ENCODE results near the gene DUSP18. TPM values are rescaled to one million over a fixed set of nuclear protein-coding genes. Genes with fewer than 3 reads are reported as not detected.
"Not testable (repeated sequence)": the region's sequence is repeated elsewhere in the genome, so short reads cannot be mapped to it uniquely, and the experiment has no call there.

Gene DUSP18
- total and polyA plus RNA-seq, 9 donors: 2.1 to 4.7 (median 3.2) TPM

DNA sequence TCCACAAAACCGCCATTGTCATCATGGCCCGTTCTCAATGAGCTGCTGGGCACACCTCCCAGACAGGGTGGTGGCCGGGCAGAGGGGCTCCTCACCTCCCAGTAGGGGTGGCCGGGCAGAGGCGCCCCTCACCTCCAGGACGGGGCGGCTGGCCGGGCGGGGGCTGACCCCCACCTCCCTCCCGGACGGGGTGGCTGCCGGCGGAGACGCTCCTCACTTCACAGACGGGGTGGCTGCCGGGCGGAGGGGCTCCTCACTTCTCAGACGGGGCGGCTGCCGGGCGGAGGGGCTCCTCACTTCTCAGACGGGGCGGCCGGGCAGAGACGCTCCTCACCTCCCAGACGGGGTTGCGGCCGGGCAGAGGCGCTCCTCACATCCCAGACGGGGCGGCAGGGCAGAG, 36.2 kb downstream of the DUSP18 start:
- H3K4me1 ChIP-seq (ENCODE audit: control insufficient read depth, insufficient read depth, low read length): peaks cover 19% of the 10 kb centered on the region
- not testable (repeated sequence) for DNase-seq; H3K27ac ChIP-seq (ENCODE audit: low read length); H3K27me3 ChIP-seq (ENCODE audit: control insufficient read depth, insufficient read depth, low read length); H3K9me3 ChIP-seq (replicated peaks; ENCODE audit: control insufficient read depth, low read depth, low read length); H3K4me3 ChIP-seq (ENCODE audit: low read length); H3K36me3 ChIP-seq (ENCODE audit: control insufficient read depth, insufficient read depth, low read length)
- WGBS (ENCODE audit: insufficient coverage): no CpG with 5 or more reads among the region's 31 CpGs

DNA sequence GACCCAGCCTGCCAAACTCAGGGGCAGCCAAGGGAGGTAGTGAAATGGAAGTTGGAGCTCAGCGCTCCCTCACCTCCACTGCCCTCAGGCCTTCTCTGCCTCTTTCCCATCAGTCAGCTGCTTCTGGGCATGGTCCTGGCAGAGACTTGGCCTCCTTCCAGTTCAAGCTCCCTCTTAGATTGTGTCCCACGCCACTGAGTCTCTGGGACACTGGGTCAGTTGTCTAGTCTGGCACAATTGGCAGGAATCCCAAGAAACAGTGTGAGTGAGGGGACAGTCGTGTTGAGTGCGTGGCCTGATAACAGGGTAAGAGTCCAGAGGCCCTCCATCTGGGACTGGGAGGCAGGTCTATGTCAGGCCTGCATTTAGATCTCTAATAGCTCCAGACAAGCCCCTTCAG, 39.2 kb downstream of the DUSP18 start:
- H3K4me1 ChIP-seq (ENCODE audit: control insufficient read depth, insufficient read depth, low read length): no peaks in the 10 kb centered on the region
- no peak overlapping the region for H3K4me3 ChIP-seq (ENCODE audit: low read length)
- WGBS (ENCODE audit: insufficient coverage): 33% methylated on average over 1 of the region's 4 CpGs
- H3K36me3 ChIP-seq (ENCODE audit: control insufficient read depth, insufficient read depth, low read length): no peaks in the 10 kb centered on the region
- DNase-seq: no peak
- no peaks in the 10 kb centered on the region for H3K9me3 ChIP-seq (replicated peaks; ENCODE audit: control insufficient read depth, low read depth, low read length)
- no peak overlapping the region for H3K27ac ChIP-seq (ENCODE audit: low read length)
- no peaks in the 10 kb centered on the region for H3K27me3 ChIP-seq (ENCODE audit: control insufficient read depth, insufficient read depth, low read length)

GRCh38 chr22:30627471-30627870, 40.2 kb downstream of the DUSP18 start:
- no peaks in the 10 kb centered on the region for H3K27me3 ChIP-seq (ENCODE audit: control insufficient read depth, insufficient read depth, low read length)
- H3K27ac ChIP-seq (ENCODE audit: low read length): no peak overlapping the region
- DNase-seq: no peak
- no peaks in the 10 kb centered on the region for H3K36me3 ChIP-seq (ENCODE audit: control insufficient read depth, insufficient read depth, low read length)
- H3K9me3 ChIP-seq (replicated peaks; ENCODE audit: control insufficient read depth, low read depth, low read length): no peaks in the 10 kb centered on the region
- no peak overlapping the region for H3K4me3 ChIP-seq (ENCODE audit: low read length)
- H3K4me1 ChIP-seq (ENCODE audit: control insufficient read depth, insufficient read depth, low read length): no peaks in the 10 kb centered on the region
- WGBS (ENCODE audit: insufficient coverage): 98% methylated on average over 5 of the region's 5 CpGs

- H3K4me3 ChIP-seq (ENCODE audit: low read length): no peak overlapping the region
- no peaks in the 10 kb centered on the region for H3K36me3 ChIP-seq (ENCODE audit: control insufficient read depth, insufficient read depth, low read length)
- 81% methylated on average over 5 of the region's 5 CpGs for WGBS (ENCODE audit: insufficient coverage)
- no peak for DNase-seq
- no peaks in the 10 kb centered on the region for H3K9me3 ChIP-seq (replicated peaks; ENCODE audit: control insufficient read depth, low read depth, low read length)
- no peaks in the 10 kb centered on the region for H3K4me1 ChIP-seq (ENCODE audit: control insufficient read depth, insufficient read depth, low read length)
- no peak overlapping the region for H3K27ac ChIP-seq (ENCODE audit: low read length)
- H3K27me3 ChIP-seq (ENCODE audit: control insufficient read depth, insufficient read depth, low read length): no peaks in the 10 kb centered on the region
Measured at GRCh38 chr22:30626413-30626812, 41.3 kb downstream of the DUSP18 start.

DNA sequence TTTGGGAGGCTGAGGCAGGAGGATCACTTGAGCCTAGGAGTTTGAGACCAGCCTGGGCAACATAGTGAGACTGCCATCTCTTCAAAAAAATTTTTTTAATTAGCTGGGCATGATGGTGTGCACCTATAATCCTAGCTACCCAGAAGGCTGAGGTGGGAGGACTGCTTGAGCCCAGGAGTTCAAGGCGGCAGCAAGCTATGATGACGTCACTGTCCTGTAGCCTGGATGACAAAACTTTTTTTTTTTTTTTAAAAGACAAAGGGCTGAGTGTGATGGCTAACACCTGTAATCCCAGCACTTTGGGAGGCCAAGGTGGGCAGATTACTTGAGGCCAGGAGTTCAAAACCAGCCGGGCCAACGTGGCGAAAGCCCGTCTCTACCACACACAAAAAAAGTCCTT, 47.8 kb downstream of the DUSP18 start:
- WGBS (ENCODE audit: insufficient coverage): no CpG with 5 or more reads among the region's 6 CpGs
- not testable (repeated sequence) for H3K4me3 ChIP-seq (ENCODE audit: low read length); H3K27ac ChIP-seq (ENCODE audit: low read length); DNase-seq; H3K9me3 ChIP-seq (replicated peaks; ENCODE audit: control insufficient read depth, low read depth, low read length); H3K4me1 ChIP-seq (ENCODE audit: control insufficient read depth, insufficient read depth, low read length); H3K27me3 ChIP-seq (ENCODE audit: control insufficient read depth, insufficient read depth, low read length)
- H3K36me3 ChIP-seq (ENCODE audit: control insufficient read depth, insufficient read depth, low read length): peaks cover 14% of the 10 kb centered on the region

GRCh38 chr22:30617819-30618218, 49.9 kb downstream of the DUSP18 start:
- H3K4me3 ChIP-seq (ENCODE audit: low read length): no peak overlapping the region
- no peak for DNase-seq
- 90% methylated on average over 2 of the region's 6 CpGs for WGBS (ENCODE audit: insufficient coverage)
- no peaks in the 10 kb centered on the region for H3K9me3 ChIP-seq (replicated peaks; ENCODE audit: control insufficient read depth, low read depth, low read length)
- H3K27me3 ChIP-seq (ENCODE audit: control insufficient read depth, insufficient read depth, low read length): no peaks in the 10 kb centered on the region
- H3K36me3 ChIP-seq (ENCODE audit: control insufficient read depth, insufficient read depth, low read length): peaks cover 21% of the 10 kb centered on the region
- H3K4me1 ChIP-seq (ENCODE audit: control insufficient read depth, insufficient read depth, low read length): no peaks in the 10 kb centered on the region
- H3K27ac ChIP-seq (ENCODE audit: low read length): no peak overlapping the region

DNA sequence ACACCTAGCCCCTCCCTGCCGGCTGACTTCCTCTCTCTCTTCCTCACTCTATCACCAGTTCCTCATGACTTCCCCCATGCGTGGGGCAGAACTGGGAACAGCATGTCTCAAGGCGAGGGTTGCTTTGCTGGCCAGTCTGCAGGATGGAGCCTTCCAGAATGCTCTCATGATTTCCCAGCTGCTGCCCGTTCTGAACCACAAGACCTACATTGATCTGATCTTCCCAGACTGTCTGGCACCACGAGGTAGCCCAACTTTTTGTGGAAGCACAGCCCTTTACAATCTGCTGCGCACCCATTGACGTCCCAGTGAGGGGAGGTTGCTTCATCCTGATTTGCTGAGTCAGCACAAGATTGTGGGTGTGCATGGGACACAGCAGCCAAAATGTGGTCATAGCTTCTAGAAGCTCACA, 52.1 kb downstream of the DUSP18 start:
- Histone ChIP-seq H3K4me3 (ENCODE audit: low read length) (no peak overlapping the region), H3K36me3 (ENCODE audit: control insufficient read depth, insufficient read depth, low read length) (peaks cover 24% of the 10 kb centered on the region), H3K4me1 (ENCODE audit: control insufficient read depth, insufficient read depth, low read length) (no peaks in the 10 kb centered on the region), H3K9me3 (replicated peaks; ENCODE audit: control insufficient read depth, low read depth, low read length) (no peaks in the 10 kb centered on the region), H3K27me3 (ENCODE audit: control insufficient read depth, insufficient read depth, low read length) (no peaks in the 10 kb centered on the region), H3K27ac (ENCODE audit: low read length) (no peak overlapping the region)
- 85% methylated on average over 6 of the region's 7 CpGs for WGBS (ENCODE audit: insufficient coverage)
- DNase-seq: no peak

GRCh38 chr22:30614879-30615278, 52.8 kb downstream of the DUSP18 start:
- Histone ChIP-seq H3K4me1 (ENCODE audit: control insufficient read depth, insufficient read depth, low read length) (peaks cover 1% of the 10 kb centered on the region), H3K27ac (ENCODE audit: low read length) (no peak overlapping the region), H3K27me3 (ENCODE audit: control insufficient read depth, insufficient read depth, low read length) (no peaks in the 10 kb centered on the region), H3K9me3 (replicated peaks; ENCODE audit: control insufficient read depth, low read depth, low read length) (no peaks in the 10 kb centered on the region), H3K4me3 (ENCODE audit: low read length) (no peak overlapping the region), H3K36me3 (ENCODE audit: control insufficient read depth, insufficient read depth, low read length) (peaks cover 19% of the 10 kb centered on the region)
- DNase-seq: no peak

GRCh38 chr22:30614268-30614667, 53.4 kb downstream of the DUSP18 start:
- H3K4me3 ChIP-seq (ENCODE audit: low read length): no peak overlapping the region
- H3K36me3 ChIP-seq (ENCODE audit: control insufficient read depth, insufficient read depth, low read length): peaks cover 17% of the 10 kb centered on the region
- H3K27me3 ChIP-seq (ENCODE audit: control insufficient read depth, insufficient read depth, low read length): no peaks in the 10 kb centered on the region
- WGBS (ENCODE audit: insufficient coverage): 88% methylated on average over 1 of the region's 7 CpGs
- H3K27ac ChIP-seq (ENCODE audit: low read length): no peak overlapping the region
- H3K4me1 ChIP-seq (ENCODE audit: control insufficient read depth, insufficient read depth, low read length): peaks cover 6% of the 10 kb centered on the region
- DNase-seq: no peak
- H3K9me3 ChIP-seq (replicated peaks; ENCODE audit: control insufficient read depth, low read depth, low read length): no peaks in the 10 kb centered on the region

DNA sequence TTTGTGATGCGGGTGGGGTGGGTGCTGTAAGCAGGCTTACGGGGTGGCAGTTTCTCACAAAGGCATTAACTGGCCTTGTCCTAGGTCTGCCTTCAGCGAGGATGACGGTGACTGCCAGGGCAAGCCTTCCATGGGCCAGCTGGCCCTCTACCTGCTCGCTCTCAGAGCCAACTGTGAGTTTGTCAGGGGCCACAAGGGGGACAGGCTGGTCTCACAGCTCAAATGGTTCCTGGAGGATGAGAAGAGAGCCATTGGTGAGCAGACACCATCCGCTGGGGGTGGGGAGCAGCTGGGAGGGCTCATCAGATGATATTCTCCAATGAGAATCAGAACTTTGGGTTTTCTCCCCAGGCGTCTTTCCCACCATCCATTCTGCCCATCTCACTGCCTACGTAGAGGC, 54.9 kb downstream of the DUSP18 start:
- Histone ChIP-seq H3K9me3 (replicated peaks; ENCODE audit: control insufficient read depth, low read depth, low read length) (no peaks in the 10 kb centered on the region), H3K4me3 (ENCODE audit: low read length) (no peak overlapping the region), H3K36me3 (ENCODE audit: control insufficient read depth, insufficient read depth, low read length) (peaks cover 14% of the 10 kb centered on the region), H3K27me3 (ENCODE audit: control insufficient read depth, insufficient read depth, low read length) (no peaks in the 10 kb centered on the region), H3K4me1 (ENCODE audit: control insufficient read depth, insufficient read depth, low read length) (peaks cover 19% of the 10 kb centered on the region), H3K27ac (ENCODE audit: low read length) (no peak overlapping the region)
- WGBS (ENCODE audit: insufficient coverage): 92% methylated on average over 5 of the region's 8 CpGs
- DNase-seq: no peak

Measured in muscle of leg (tissue), 11 donors.